ENCODE measurements around the gene LPP. TPM values are rescaled to one million over a fixed set of nuclear protein-coding genes. Genes with fewer than 3 reads are reported as not detected.

The LPP gene
- polyA plus RNA-seq, 1 experiment = 60.0 TPM

GRCh38 chr3:188854772-188855149 lies 700.8 kb downstream of the LPP start:
- no peak overlapping the region for H3K4me3 ChIP-seq (ENCODE audit: low read depth, low read length)
- ChIA-PET CTCF (interaction anchor here (0.6 to 1.3 kb wide), 4 partner anchors 10 to 187 kb away, joined by 3 to 4 read pairs (median 3); no protein-coding TSS in a partner anchor), POLR2A (no interaction called here)
- no peak for DNase-seq (ENCODE audit: low read depth)
- no peak for TF ChIP-seq CTCF (IDR thresholded peaks at IDR 0.05; ENCODE audit: insufficient read depth, low read depth, low read length)
- no peaks in the 10 kb centered on the region for H3K27me3 ChIP-seq (ENCODE audit: control insufficient read depth, insufficient read depth, low read length)
- H3K36me3 ChIP-seq (ENCODE audit: control insufficient read depth, insufficient read depth, low read length) = no peaks in the 10 kb centered on the region

GRCh38 chr3:188855675-188856074 lies 701.7 kb downstream of the LPP start:
- DNase-seq (ENCODE audit: low read depth) = no peak
- Histone ChIP-seq H3K4me3 (ENCODE audit: low read depth, low read length) (no peak overlapping the region), H3K27me3 (ENCODE audit: control insufficient read depth, insufficient read depth, low read length) (no peaks in the 10 kb centered on the region), H3K36me3 (ENCODE audit: control insufficient read depth, insufficient read depth, low read length) (no peaks in the 10 kb centered on the region)
- ChIA-PET CTCF (no interaction called here), POLR2A (no interaction called here)
- TF ChIP-seq CTCF (IDR thresholded peaks at IDR 0.05; ENCODE audit: insufficient read depth, low read depth, low read length) = no peak

- Histone ChIP-seq H3K27me3 (ENCODE audit: control insufficient read depth, insufficient read depth, low read length) (no peaks in the 10 kb centered on the region), H3K36me3 (ENCODE audit: control insufficient read depth, insufficient read depth, low read length) (no peaks in the 10 kb centered on the region), H3K4me3 (ENCODE audit: low read depth, low read length) (no peak overlapping the region)
- ChIA-PET POLR2A (no interaction called here), CTCF (no interaction called here)
- TF ChIP-seq CTCF (IDR thresholded peaks at IDR 0.05; ENCODE audit: insufficient read depth, low read depth, low read length) = no peak
- DNase-seq (ENCODE audit: low read depth) = no peak
Observed at GRCh38 chr3:188860147-188860546, 706.2 kb downstream of the LPP start.

- CTCF ChIA-PET = no interaction called here
Observed at GRCh38 chr3:188861842-188862744, 708.1 kb downstream of the LPP start.

More at GRCh38 chr3:188861842-188862744, 708.1 kb downstream of the LPP start:
- H3K27me3 ChIP-seq (ENCODE audit: control insufficient read depth, insufficient read depth, low read length) = no peaks in the 10 kb centered on the region
- DNase-seq (ENCODE audit: low read depth) = no peak
- H3K36me3 ChIP-seq (ENCODE audit: control insufficient read depth, insufficient read depth, low read length) = no peaks in the 10 kb centered on the region
- TF ChIP-seq CTCF (IDR thresholded peaks at IDR 0.05; ENCODE audit: insufficient read depth, low read depth, low read length) = no peak
- POLR2A ChIA-PET = interaction anchor here (0.7 kb wide), 1 partner anchor 85 kb away, joined by 5 read pairs; no protein-coding TSS in a partner anchor
- no peak overlapping the region for H3K4me3 ChIP-seq (ENCODE audit: low read depth, low read length)
